HG03060 (cell line): ENCODE results near the gene DHX30.

Source experiments
- ATAC-seq: cut with Tn5 transposase; IDR thresholded peaks from one replicate; pipeline ENCODE4 v1.9.1; 2021; ENCODE audit warnings: low read depth, moderate number of reproducible peaks; ENCODE audit not compliant: unreplicated experiment

The DHX30 gene

GRCh38 chr3:47850564-47851410 lies 47.8 kb downstream of the DHX30 start:
- no peak for ATAC-seq

GRCh38 chr3:47851888-47852603 lies 49.1 kb downstream of the DHX30 start:
- no peak for ATAC-seq

GRCh38 chr3:47852604-47853602 lies 50.0 kb downstream of the DHX30 start:
- no peak for ATAC-seq

DNA sequence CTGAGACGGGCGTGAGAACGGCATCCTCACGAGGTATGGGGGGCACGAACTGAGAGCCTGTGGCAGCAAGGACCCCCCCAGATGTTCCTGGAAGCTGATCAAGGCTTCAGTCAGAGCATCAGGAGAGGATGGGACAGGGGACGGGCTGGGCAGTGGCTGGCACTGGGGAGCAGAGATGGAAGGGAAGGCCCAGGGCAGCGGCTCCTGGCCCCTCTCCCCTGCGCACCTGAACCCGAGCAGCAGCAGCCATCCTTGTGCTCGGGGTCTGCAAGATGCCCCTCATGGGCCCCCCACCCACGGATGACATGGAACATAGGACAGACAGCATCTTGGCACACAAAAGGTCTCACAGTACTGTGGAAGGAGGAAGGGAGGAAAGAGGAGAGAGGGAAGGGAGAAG lies 51.3 kb downstream of the DHX30 start:
- ATAC-seq = no peak

- ATAC-seq = no peak
Observed at GRCh38 chr3:47854720-47855455, 52.0 kb downstream of the DHX30 start.

DNA sequence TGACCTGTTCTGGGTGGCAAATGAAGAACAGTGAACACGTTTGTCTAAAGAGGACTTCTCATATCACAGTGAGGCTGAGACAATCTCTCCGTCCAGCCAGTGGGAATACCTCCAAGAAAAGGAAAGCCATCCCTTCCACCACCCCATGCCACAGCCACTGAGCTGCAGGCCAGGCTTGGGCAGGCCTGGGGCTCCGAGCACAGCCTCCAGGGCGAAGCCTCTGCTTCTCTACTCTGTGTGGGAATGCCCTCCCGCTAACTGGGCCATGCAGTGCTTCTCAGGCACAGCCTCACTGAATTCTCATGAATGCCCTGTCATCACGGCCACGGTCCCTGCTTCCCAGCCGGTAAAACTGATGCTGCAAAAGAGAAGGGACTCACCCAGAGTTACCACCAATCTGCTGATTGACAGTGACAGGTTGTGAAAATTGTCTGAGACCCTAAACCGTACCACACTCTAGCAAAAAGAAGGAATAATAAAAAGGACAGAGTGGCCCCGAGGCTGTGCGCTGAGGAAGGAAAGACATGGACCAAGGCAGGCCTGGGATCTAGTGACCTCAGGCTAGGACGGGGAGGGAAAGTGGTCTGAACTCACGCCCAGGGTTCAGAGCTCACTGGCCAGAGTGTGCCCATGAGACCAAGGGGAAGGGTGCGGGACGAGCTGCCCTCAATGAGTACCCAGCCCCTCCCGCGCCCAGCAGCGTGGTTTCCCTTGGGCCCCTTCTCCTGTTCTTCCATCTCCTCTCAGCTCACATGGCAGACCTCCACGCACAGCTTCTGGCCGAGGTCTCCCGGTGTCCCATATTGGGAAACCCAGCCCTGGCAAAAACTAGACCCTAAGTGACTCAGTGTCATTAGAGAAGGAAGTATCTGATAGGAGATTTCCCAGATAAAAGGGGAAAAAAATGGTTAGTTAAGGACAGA lies 52.8 kb downstream of the DHX30 start:
- ATAC-seq = no peak

DNA sequence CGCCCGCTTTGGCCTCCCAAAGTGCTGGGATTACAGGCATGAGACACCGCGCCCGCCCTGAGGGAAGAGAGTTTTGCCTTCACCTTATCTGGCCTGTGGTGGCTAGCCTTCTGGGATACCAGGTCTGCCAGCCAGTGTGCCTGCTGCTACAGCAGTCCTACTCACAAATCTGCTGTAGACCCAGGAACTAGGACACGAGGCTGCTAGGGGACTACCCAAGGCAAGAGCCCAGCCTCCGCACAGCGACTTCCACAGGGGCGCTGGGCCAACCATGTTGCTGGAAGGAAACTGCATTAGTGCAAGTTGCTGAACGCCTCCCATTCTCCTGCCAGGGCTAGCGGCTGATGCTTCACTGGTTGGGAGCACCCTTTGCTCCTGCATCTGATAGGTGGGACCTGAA lies 53.7 kb downstream of the DHX30 start:
- ATAC-seq = no peak

- ATAC-seq = no peak
Observed at GRCh38 chr3:47857151-47857550, 54.2 kb downstream of the DHX30 start.

DNA sequence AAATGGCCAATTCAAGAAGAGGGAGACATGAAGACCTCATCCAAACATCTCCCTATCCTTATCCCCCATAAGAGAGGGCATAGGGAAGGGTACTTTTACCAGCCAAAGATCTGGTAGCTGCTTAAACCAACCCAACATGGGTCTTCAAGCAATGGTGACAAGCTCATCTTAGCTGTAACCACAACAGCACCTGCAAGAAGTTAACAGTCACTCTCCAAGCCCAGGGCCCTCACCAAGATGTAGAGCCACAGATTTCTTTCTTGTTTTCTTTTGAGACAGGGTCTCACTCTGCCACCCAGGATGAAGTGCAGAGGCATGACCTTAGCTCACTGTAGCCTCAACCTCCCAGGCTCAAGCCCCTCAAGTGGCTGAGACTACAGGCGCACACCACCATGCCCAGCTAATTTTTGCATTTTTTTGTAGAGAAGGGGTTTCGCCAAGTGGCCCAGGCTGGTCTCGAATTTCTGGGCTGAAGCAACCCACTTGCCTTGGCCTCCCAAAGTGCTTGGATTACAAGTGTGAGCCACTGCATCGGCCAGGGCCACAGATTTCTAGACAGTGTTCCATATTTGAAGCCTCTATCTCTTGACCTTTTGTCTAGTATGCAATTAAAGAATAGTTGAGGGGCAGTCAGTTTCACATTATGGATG lies 57.1 kb downstream of the DHX30 start:
- no peak for ATAC-seq

GRCh38 chr3:47863391-47864128 lies 60.6 kb downstream of the DHX30 start:
- ATAC-seq = no peak

GRCh38 chr3:47865192-47865591 lies 62.3 kb downstream of the DHX30 start:
- ATAC-seq = no peak

- no peak for ATAC-seq
Observed at GRCh38 chr3:47867451-47868044, 64.6 kb downstream of the DHX30 start.

- no peak for ATAC-seq
Observed at GRCh38 chr3:47868306-47868705, 65.4 kb downstream of the DHX30 start.

GRCh38 chr3:47870156-47870555 lies 67.2 kb downstream of the DHX30 start:
- no peak for ATAC-seq

GRCh38 chr3:47870702-47871260 lies 67.8 kb downstream of the DHX30 start:
- ATAC-seq = no peak

- no peak for ATAC-seq
Observed at GRCh38 chr3:47871389-47871788, 68.5 kb downstream of the DHX30 start.

- no peak for ATAC-seq
Observed at GRCh38 chr3:47872916-47873315, 70.0 kb downstream of the DHX30 start.
